K562 (cell line): Measurements from ENCODE around the gene ANKRD66. TPM values are rescaled to one million over a fixed set of nuclear protein-coding genes. Genes with fewer than 3 reads are reported as not detected.

Experiments
- ATAC-seq: fragments of 200-7000 bp; cut with Tn5 transposase; 3 replicates; pipeline ENCODE4 v1.9.1; 2020; ENCODE audit warnings: moderate library complexity
- BruUV-seq: library from RNA; stranded (reverse); fragments of 400-500 nt; replicated peaks from 2 replicates; lab custom pipeline; 2021; lab: Mats Ljungman, UMichigan
- CTCF ChIA-PET: fragments of 300-600 bp; formaldehyde crosslinking; extraction: SDS; loops from one replicate; lab custom pipeline; 2021; ENCODE audit warnings: low intra/inter-chr PET ratio; lab: Yijun Ruan, JAX
- POLR2A ChIA-PET: fragments of 300-600, 350-650 bp; sonication (Branson Sonifier 250); formaldehyde crosslinking; extraction: SDS; loops from one replicate; lab custom pipeline; 2021; ENCODE audit warnings: antibody characterized with exemption, inconsistent platforms; lab: Yijun Ruan, JAX
- DNase-seq, 4 experiments: peaks; one replicate each; pipeline versions ENCODE4 v3.0.0 to v3.0.0-alpha.2; 2011 to 2018; ENCODE audit warnings: low spot score in 3 of 4, mixed read lengths in 3 of 4; ENCODE audit errors: extremely low read depth in 1 of 4
- FAIRE-seq: peaks from 2 replicates; lab custom pipeline; 2011; peaks lifted over from hg19 to GRCh38; lab: Jason Lieb, UNC
- H2AFZ ChIP-seq: 2 replicates; pipeline ENCODE4 v1.6.0; 2011; ENCODE audit warnings: low read depth, low read length, control low read depth, inconsistent platforms
- H3K27ac ChIP-seq: fragments of 200-600 bp; 3 replicates; pipeline ENCODE4 v1.8.0; 2011; ENCODE audit warnings: low read depth, mild to moderate bottlenecking, control low read depth, inconsistent platforms, low read length, moderate library complexity, mixed read lengths; ENCODE audit errors: extremely low read depth
- H3K27me3 ChIP-seq, 2 experiments: fragments of 300-600 bp in 1 of 2; 2 replicates in 1 of 2; 3 replicates in 1 of 2; pipeline versions ENCODE4 v1.6.0 to v1.8.0; 2011; ENCODE audit warnings: inconsistent platforms in 2 of 2, low read length in 2 of 2, mild to moderate bottlenecking in 1 of 2, mixed read lengths in 1 of 2, moderate library complexity in 1 of 2; ENCODE audit not compliant: control insufficient read depth in 2 of 2, insufficient read depth in 2 of 2
- H3K36me3 ChIP-seq: fragments of 300-600 bp; 3 replicates; pipeline ENCODE4 v1.8.0; 2011; ENCODE audit warnings: mild to moderate bottlenecking, low read length, inconsistent platforms; ENCODE audit not compliant: control insufficient read depth, insufficient read depth
- H3K4me1 ChIP-seq, 2 experiments: fragments of 200-600 bp in 1 of 2; replicated peaks in 1 of 2; 2 replicates in 1 of 2; 3 replicates in 1 of 2; pipeline versions ENCODE4 v1.5.1 to v1.8.0; 2011; ENCODE audit warnings: inconsistent platforms in 2 of 2, low read length in 2 of 2, mild to moderate bottlenecking in 1 of 2, mixed read lengths in 1 of 2, moderate library complexity in 1 of 2; ENCODE audit not compliant: control insufficient read depth in 2 of 2, insufficient read depth in 2 of 2
- H3K4me2 ChIP-seq: 2 replicates; pipeline ENCODE4 v1.6.1; 2011; ENCODE audit warnings: low read length, control low read depth, inconsistent platforms, mixed read lengths; ENCODE audit not compliant: insufficient read depth
- H3K4me3 ChIP-seq: fragments of 200-600 bp; sonication (generic), shearing (Covaris generic); 2 replicates; pipeline ENCODE4 v1.5.1; 2016; ENCODE audit warnings: control low read depth, inconsistent platforms
- H3K79me2 ChIP-seq: fragments of 200-600 bp; 3 replicates; pipeline ENCODE4 v1.8.0; 2011; ENCODE audit warnings: low read length, inconsistent platforms; ENCODE audit not compliant: control insufficient read depth, insufficient read depth
- H3K9ac ChIP-seq, 2 experiments: 2 replicates each; pipeline versions ENCODE4 v1.6.0 to v1.6.1; 2011; ENCODE audit warnings: low read depth in 2 of 2, low read length in 2 of 2, control low read depth in 1 of 2, inconsistent platforms in 1 of 2, mild to moderate bottlenecking in 1 of 2, mixed read lengths in 1 of 2; ENCODE audit not compliant: insufficient read depth in 1 of 2
- H3K9me1 ChIP-seq: one replicate; pipeline ENCODE4 v1.6.0; 2011; ENCODE audit warnings: inconsistent platforms, mild to moderate bottlenecking, low read length, moderate library complexity; ENCODE audit not compliant: control insufficient read depth, insufficient read depth
- H3K9me3 ChIP-seq: replicated peaks from 2 replicates; pipeline ENCODE4 v1.5.1; 2011; ENCODE audit warnings: low read depth, low read length, inconsistent platforms; ENCODE audit not compliant: control insufficient read depth, insufficient read depth
- H4K20me1 ChIP-seq: replicated peaks from 2 replicates; pipeline ENCODE4 v1.6.1; 2011; ENCODE audit warnings: low read length, inconsistent platforms, mixed read lengths; ENCODE audit not compliant: control insufficient read depth, insufficient read depth
- DEAF1 ChIP-seq: fragments of 450-650 bp; formaldehyde crosslinking; IDR thresholded peaks from 2 replicates; pipeline ENCODE4 v1.4.0; 2020; ENCODE audit warnings: mild to moderate bottlenecking, moderate library complexity
- E2F8 ChIP-seq: fragments of 450-650 bp; IDR thresholded peaks from 2 replicates; pipeline ENCODE4 v1.7.1; 2018; ENCODE audit warnings: mild to moderate bottlenecking, low read depth; ENCODE audit not compliant: partially characterized antibody
- HLTF ChIP-seq: fragments of 450-650 bp; IDR thresholded peaks from 2 replicates; pipeline ENCODE4 v1.6.1; 2016
- JUNB ChIP-seq: fragments of 450-650 bp; formaldehyde crosslinking; conservative IDR thresholded peaks from 2 replicates; pipeline ENCODE4 v1.4.0; 2020; ENCODE audit warnings: mild to moderate bottlenecking
- WGBS: fragments of 100-300 bp; shearing (Covaris generic); methylation state at CpG from one replicate; pipeline ENCODE4 v1.1.6; 2016; ENCODE audit warnings: low coverage, mixed read lengths; ENCODE audit not compliant: insufficient coverage; ENCODE audit errors: missing lambda C conversion rate; 5-methylcytosine and 5-hydroxymethylcytosine counted together
- in situ Hi-C: fragments of 300-500 bp; cut with MboI; formaldehyde crosslinking; loops from 4 replicates; pipeline ENCODE4 v1.15.0; 2018; ENCODE audit warnings: inconsistent platforms, mixed read lengths
- intact Hi-C: fragments of 100-400 bp; cut with micrococcal nuclease; formaldehyde crosslinking; loops from 2 replicates; pipeline ENCODE4 v1.14.2; 2022
- polyA plus RNA-seq, 8 experiments: library from polyadenylated mRNA; depleted of rRNA in 4 of 8; stranded (reverse) in 5 of 8; unstranded in 3 of 8; fragments of >200 nt; fragmentation: Nextera tagmentation in 2 of 8; fragmentation: Illumina TruSeq in 1 of 8; extraction: Ambion mirVana in 2 of 8; extraction: Trizol in 1 of 8; gene quantifications; 2 replicates each; pipeline versions ENCODE4 v1.2.1 to v1.2.3, GENCODE V29; 2011 to 2014; ENCODE audit warnings: inconsistent platforms in 1 of 8, missing spikeins in 1 of 8
- total RNA-seq, 7 experiments: library from RNA; depleted of rRNA in 6 of 7; stranded (reverse); fragments of >200 nt in 6 of 7; fragmentation: Illumina TruSeq in 2 of 7; extraction: Trizol in 2 of 7; gene quantifications; 2 replicates each; pipeline versions ENCODE4 v1.2.1 to v1.2.3, GENCODE V29; 2011 to 2021; ENCODE audit warnings: low replicate concordance in 1 of 7
- TF ChIP-seq, protein P1 (sequence below): fragments of 450-650 bp; formaldehyde crosslinking; IDR thresholded peaks from 2 replicates; pipeline ENCODE4 v1.4.0; 2020; ENCODE audit warnings: mild to moderate bottlenecking, moderate library complexity

Gene ANKRD66
- total and polyA plus RNA-seq, 9 of the 15 experiments (the other 6 are each of a cell fraction or from before 2014, with no cell fraction given): not detected

- no peak for TF ChIP-seq E2F8
- TF ChIP-seq, protein P1, sequence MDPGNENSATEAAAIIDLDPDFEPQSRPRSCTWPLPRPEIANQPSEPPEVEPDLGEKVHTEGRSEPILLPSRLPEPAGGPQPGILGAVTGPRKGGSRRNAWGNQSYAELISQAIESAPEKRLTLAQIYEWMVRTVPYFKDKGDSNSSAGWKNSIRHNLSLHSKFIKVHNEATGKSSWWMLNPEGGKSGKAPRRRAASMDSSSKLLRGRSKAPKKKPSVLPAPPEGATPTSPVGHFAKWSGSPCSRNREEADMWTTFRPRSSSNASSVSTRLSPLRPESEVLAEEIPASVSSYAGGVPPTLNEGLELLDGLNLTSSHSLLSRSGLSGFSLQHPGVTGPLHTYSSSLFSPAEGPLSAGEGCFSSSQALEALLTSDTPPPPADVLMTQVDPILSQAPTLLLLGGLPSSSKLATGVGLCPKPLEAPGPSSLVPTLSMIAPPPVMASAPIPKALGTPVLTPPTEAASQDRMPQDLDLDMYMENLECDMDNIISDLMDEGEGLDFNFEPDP: no peak
- TF ChIP-seq, all 486 proteins: peak for 0
These were observed 40.3 kb upstream of the ANKRD66 start (continued) for GRCh38 chr6:46706464-46706863.

DNA sequence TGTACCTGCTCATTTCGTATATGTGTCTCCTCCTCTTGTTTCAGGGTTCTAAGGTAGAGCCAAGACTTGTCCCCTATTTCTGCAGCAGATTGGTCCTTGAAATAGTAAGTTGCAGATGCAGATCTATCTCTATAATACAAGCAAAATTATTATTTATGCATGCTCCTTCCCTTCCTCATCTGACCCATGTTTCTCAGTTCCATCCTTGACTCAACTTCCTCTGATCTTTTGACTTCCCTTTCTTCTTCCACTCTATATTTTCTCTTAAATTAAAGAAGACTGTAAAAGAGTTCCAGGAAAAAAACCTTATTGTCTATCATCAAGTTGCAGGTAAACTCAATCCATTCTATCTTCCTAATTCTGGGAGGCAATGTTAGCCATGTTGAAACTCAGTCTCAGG, 35.2 kb upstream of the ANKRD66 start:
- CTCF ChIA-PET: no interaction called here

More for the DNA sequence above, 35.2 kb upstream of the ANKRD66 start:
- H3K4me3 ChIP-seq: no peak overlapping the region
- 5% methylated on average over 1 of the region's 1 CpG for WGBS
- H3K9me3 ChIP-seq: no peaks in the 10 kb centered on the region
- H3K27ac ChIP-seq: no peak overlapping the region
- POLR2A ChIA-PET: no interaction called here
- no peaks in the 10 kb centered on the region for H3K4me1 ChIP-seq
- TF ChIP-seq HLTF (no peak), JUNB (CRISPR knock-in tag) (no peak), DEAF1 (CRISPR knock-in tag) (no peak)
- no peak for FAIRE-seq
- no peaks in the 10 kb centered on the region for H4K20me1 ChIP-seq
- no peaks in the 10 kb centered on the region for H3K36me3 ChIP-seq
- in situ Hi-C loops: no loop called here
- intact Hi-C loops: no loop called here
- no peak for ATAC-seq
- no peak overlapping the region for H3K9ac ChIP-seq
- no TSS peak for BruUV-seq
- H2AFZ ChIP-seq: no peak overlapping the region
- H3K79me2 ChIP-seq: no peaks in the 10 kb centered on the region
- no peaks in the 10 kb centered on the region for H3K9me1 ChIP-seq
- no peaks in the 10 kb centered on the region for H3K27me3 ChIP-seq
- DNase-seq: no peak
- no peak overlapping the region for H3K4me2 ChIP-seq
